GM23338 (cell line): Measurements from ENCODE around the gene RBM33. TPM values are rescaled to one million over a fixed set of nuclear protein-coding genes. Genes with fewer than 3 reads are reported as not detected.
A peak's percentile ranks its signal among the peaks of the same experiment; 100 is the strongest.

Experiments used
- ATAC-seq: fragments of 200-7000 bp; cut with Tn5 transposase; 3 replicates; pipeline ENCODE4 v1.9.1; 2020
- DNase-seq: peaks from one replicate; pipeline ENCODE4 v3.0.0-alpha.2; 2015; ENCODE audit warnings: low spot score
- H2AFZ ChIP-seq: fragments of 200-600 bp; sonication (generic); 2 replicates; pipeline ENCODE4 v1.8.0; 2016; ENCODE audit warnings: antibody characterized with exemption, mild to moderate bottlenecking, moderate library complexity
- H3F3A ChIP-seq: fragments of 200-600 bp; sonication (generic); replicated peaks from 2 replicates; pipeline ENCODE4 v1.8.0; 2017; ENCODE audit warnings: antibody characterized with exemption, mixed run types, low read depth
- H3K27ac ChIP-seq: fragments of 200-600 bp; sonication (generic); 2 replicates; pipeline ENCODE4 v1.6.1; 2016; ENCODE audit warnings: low read depth
- H3K27me3 ChIP-seq: fragments of 200-600 bp; sonication (generic); 2 replicates; pipeline ENCODE4 v1.8.0; 2016; ENCODE audit warnings: mild to moderate bottlenecking, mixed run types, moderate library complexity; ENCODE audit not compliant: insufficient read depth
- H3K36me3 ChIP-seq: fragments of 200-600 bp; sonication (generic); 2 replicates; pipeline ENCODE4 v1.8.0; 2016; ENCODE audit warnings: mild to moderate bottlenecking; ENCODE audit not compliant: insufficient read depth
- H3K4me1 ChIP-seq: fragments of 200-600 bp; sonication (generic); 2 replicates; pipeline ENCODE4 v1.8.0; 2016; ENCODE audit warnings: mild to moderate bottlenecking, moderate library complexity; ENCODE audit not compliant: insufficient read depth
- H3K4me2 ChIP-seq: fragments of 200-600 bp; sonication (generic); 2 replicates; pipeline ENCODE4 v1.7.1; 2017; ENCODE audit warnings: mixed run types
- H3K4me3 ChIP-seq: fragments of 200-600 bp; sonication (generic); 2 replicates; pipeline ENCODE4 v1.6.1; 2016; ENCODE audit warnings: mixed run types
- H3K79me2 ChIP-seq: fragments of 200-600 bp; sonication (generic); replicated peaks from 2 replicates; pipeline ENCODE4 v1.8.0; 2017; ENCODE audit warnings: mild to moderate bottlenecking; ENCODE audit not compliant: insufficient read depth
- H3K9me2 ChIP-seq: fragments of 200-600 bp; sonication (generic); 2 replicates; pipeline ENCODE4 v1.8.0; 2017; ENCODE audit not compliant: insufficient read depth
- H4K20me1 ChIP-seq: fragments of 200-600 bp; sonication (generic); replicated peaks from 2 replicates; pipeline ENCODE4 v1.8.0; 2017; ENCODE audit warnings: mild to moderate bottlenecking; ENCODE audit not compliant: insufficient read depth
- H3K27ac Mint-ChIP-seq: 2 replicates; pipeline ENCODE4 v1.8.0; 2020; ENCODE audit warnings: inconsistent platforms, mild to moderate bottlenecking, moderate library complexity, mixed read lengths
- H3K27me3 Mint-ChIP-seq: 3 replicates; pipeline ENCODE4 v1.8.0; 2022; ENCODE audit warnings: low read depth, mild to moderate bottlenecking, moderate library complexity, mixed read lengths, inconsistent platforms; ENCODE audit not compliant: insufficient read depth, poor library complexity
- H3K36me3 Mint-ChIP-seq: 3 replicates; pipeline ENCODE4 v1.8.0; 2021; ENCODE audit warnings: low read depth, mild to moderate bottlenecking, inconsistent platforms, moderate library complexity, mixed read lengths
- H3K4me1 Mint-ChIP-seq: 3 replicates; pipeline ENCODE4 v1.8.0; 2020; ENCODE audit warnings: mild to moderate bottlenecking, inconsistent platforms, mixed read lengths
- H3K4me3 Mint-ChIP-seq: 3 replicates; pipeline ENCODE4 v1.8.0; 2021; ENCODE audit warnings: moderate library complexity, mild to moderate bottlenecking, inconsistent platforms, mixed read lengths
- H3K9me3 Mint-ChIP-seq: 3 replicates; pipeline ENCODE4 v1.8.0; 2020; ENCODE audit warnings: moderate library complexity, mild to moderate bottlenecking, inconsistent platforms, mixed read lengths
- CREB1 ChIP-seq: fragments of 250-450 bp; sonication (Bioruptor Pico); IDR thresholded peaks from 2 replicates; pipeline ENCODE4 v1.5.0; 2020; ENCODE audit warnings: low read depth, mild to moderate bottlenecking, moderate library complexity
- EZH2 ChIP-seq: fragments of 200-600 bp; sonication (generic); IDR thresholded peaks from one replicate; pipeline ENCODE4 v1.8.0; 2017; ENCODE audit warnings: antibody characterized with exemption, mild to moderate bottlenecking, low read depth; ENCODE audit not compliant: unreplicated experiment
- EZH2phosphoT487 ChIP-seq: fragments of 200-600 bp; sonication (generic); IDR thresholded peaks from one replicate; pipeline ENCODE4 v1.8.1; 2018; ENCODE audit warnings: antibody characterized with exemption; ENCODE audit not compliant: unreplicated experiment
- JUNB ChIP-seq: IDR thresholded peaks from one replicate; pipeline ENCODE4 v1.6.1; 2016; ENCODE audit warnings: antibody characterized with exemption; ENCODE audit not compliant: unreplicated experiment
- NANOG ChIP-seq: IDR thresholded peaks from 2 replicates; pipeline ENCODE4 v1.6.1; 2016; ENCODE audit warnings: antibody characterized with exemption, borderline replicate concordance
- POLR2AphosphoS5 ChIP-seq: IDR thresholded peaks from 2 replicates; pipeline ENCODE4 v1.6.1; 2016; ENCODE audit warnings: antibody characterized with exemption, low read depth
- STAT1 ChIP-seq: IDR thresholded peaks from one replicate; pipeline ENCODE4 v1.6.1; 2016; ENCODE audit warnings: antibody characterized with exemption; ENCODE audit not compliant: unreplicated experiment
- ZNF114 ChIP-seq: fragments of 250-450 bp; sonication (Bioruptor Pico); IDR thresholded peaks from 2 replicates; pipeline ENCODE4 v1.5.0; 2020; ENCODE audit warnings: mild to moderate bottlenecking, moderate library complexity
- ZNF331 ChIP-seq: fragments of 250-450 bp; sonication (Bioruptor Pico); IDR thresholded peaks from 2 replicates; pipeline ENCODE4 v1.5.0; 2020; ENCODE audit warnings: low read depth, mild to moderate bottlenecking, moderate library complexity
- polyA plus RNA-seq: library from polyadenylated mRNA; unstranded; fragments of >200 nt; fragmentation: Nextera tagmentation; extraction: Ambion mirVana; gene quantifications from 2 replicates; pipeline ENCODE4 v1.2.1, GENCODE V29; 2016
- total RNA-seq: library from RNA; depleted of rRNA; stranded (reverse); fragments of >200 nt; shearing (Covaris generic); gene quantifications from 2 replicates; pipeline ENCODE4 v1.2.3, GENCODE V29; 2014
- TF ChIP-seq, protein P1 (sequence below), 2 experiments: fragments of 200-600 bp in 1 of 2; sonication (generic) in 1 of 2; conservative IDR thresholded peaks; 2 replicates each; pipeline versions ENCODE4 v1.5.1 to v1.6.1; 2016 to 2017; ENCODE audit warnings: antibody characterized with exemption in 2 of 2, low read depth in 2 of 2, mild to moderate bottlenecking in 2 of 2, moderate library complexity in 1 of 2
- TF ChIP-seq, protein P2 (sequence below): IDR thresholded peaks from one replicate; pipeline ENCODE4 v1.6.1; 2018; ENCODE audit warnings: antibody characterized with exemption; ENCODE audit not compliant: unreplicated experiment
- TF ChIP-seq, protein P3 (sequence below): IDR thresholded peaks from 2 replicates; pipeline ENCODE4 v1.6.1; 2016; ENCODE audit warnings: antibody characterized with exemption
- TF ChIP-seq, protein P4 (sequence below): fragments of 250-450 bp; sonication (Bioruptor Pico); IDR thresholded peaks from 2 replicates; pipeline ENCODE4 v1.5.0; 2020; ENCODE audit warnings: mild to moderate bottlenecking, moderate library complexity

Gene RBM33
- total and polyA plus RNA-seq, 2 experiments from 2014 or later: 47.7 to 94.7 TPM

DNA sequence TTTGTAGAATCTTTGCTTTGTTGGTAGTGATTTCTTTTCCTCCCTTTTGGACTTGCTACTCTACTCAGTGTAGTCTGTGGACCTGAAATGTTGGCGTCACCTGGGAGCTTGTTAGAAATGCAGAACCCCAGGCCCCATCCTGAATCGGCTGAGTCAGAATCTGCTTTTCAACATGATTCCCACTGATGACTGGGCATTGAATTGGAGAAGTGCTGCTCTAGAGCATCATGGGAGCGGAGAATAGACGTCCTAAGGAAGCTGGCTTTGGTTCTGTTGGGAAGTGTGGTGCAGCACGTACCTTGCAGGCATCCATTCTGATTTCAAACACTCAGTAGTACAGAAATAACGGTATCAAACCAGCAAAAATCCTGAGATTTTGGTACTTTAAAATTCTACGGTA lies 54.7 kb downstream of the RBM33 start:
- no peak for TF ChIP-seq EZH2
- no peak for TF ChIP-seq STAT1
- no peak for TF ChIP-seq NANOG
- TF ChIP-seq CREB1 (CRISPR knock-in tag): no peak
- no peak for TF ChIP-seq JUNB
- no peak for TF ChIP-seq ZNF331
- TF ChIP-seq, protein P1, sequence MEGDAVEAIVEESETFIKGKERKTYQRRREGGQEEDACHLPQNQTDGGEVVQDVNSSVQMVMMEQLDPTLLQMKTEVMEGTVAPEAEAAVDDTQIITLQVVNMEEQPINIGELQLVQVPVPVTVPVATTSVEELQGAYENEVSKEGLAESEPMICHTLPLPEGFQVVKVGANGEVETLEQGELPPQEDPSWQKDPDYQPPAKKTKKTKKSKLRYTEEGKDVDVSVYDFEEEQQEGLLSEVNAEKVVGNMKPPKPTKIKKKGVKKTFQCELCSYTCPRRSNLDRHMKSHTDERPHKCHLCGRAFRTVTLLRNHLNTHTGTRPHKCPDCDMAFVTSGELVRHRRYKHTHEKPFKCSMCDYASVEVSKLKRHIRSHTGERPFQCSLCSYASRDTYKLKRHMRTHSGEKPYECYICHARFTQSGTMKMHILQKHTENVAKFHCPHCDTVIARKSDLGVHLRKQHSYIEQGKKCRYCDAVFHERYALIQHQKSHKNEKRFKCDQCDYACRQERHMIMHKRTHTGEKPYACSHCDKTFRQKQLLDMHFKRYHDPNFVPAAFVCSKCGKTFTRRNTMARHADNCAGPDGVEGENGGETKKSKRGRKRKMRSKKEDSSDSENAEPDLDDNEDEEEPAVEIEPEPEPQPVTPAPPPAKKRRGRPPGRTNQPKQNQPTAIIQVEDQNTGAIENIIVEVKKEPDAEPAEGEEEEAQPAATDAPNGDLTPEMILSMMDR (conservative IDR thresholded peaks at IDR 0.05; ENCODE audit: low read depth in 2 of 2): no peak
- TF ChIP-seq POLR2AphosphoS5: no peak
- TF ChIP-seq ZNF114: no peak
- TF ChIP-seq EZH2phosphoT487: no peak
- TF ChIP-seq, protein P2, sequence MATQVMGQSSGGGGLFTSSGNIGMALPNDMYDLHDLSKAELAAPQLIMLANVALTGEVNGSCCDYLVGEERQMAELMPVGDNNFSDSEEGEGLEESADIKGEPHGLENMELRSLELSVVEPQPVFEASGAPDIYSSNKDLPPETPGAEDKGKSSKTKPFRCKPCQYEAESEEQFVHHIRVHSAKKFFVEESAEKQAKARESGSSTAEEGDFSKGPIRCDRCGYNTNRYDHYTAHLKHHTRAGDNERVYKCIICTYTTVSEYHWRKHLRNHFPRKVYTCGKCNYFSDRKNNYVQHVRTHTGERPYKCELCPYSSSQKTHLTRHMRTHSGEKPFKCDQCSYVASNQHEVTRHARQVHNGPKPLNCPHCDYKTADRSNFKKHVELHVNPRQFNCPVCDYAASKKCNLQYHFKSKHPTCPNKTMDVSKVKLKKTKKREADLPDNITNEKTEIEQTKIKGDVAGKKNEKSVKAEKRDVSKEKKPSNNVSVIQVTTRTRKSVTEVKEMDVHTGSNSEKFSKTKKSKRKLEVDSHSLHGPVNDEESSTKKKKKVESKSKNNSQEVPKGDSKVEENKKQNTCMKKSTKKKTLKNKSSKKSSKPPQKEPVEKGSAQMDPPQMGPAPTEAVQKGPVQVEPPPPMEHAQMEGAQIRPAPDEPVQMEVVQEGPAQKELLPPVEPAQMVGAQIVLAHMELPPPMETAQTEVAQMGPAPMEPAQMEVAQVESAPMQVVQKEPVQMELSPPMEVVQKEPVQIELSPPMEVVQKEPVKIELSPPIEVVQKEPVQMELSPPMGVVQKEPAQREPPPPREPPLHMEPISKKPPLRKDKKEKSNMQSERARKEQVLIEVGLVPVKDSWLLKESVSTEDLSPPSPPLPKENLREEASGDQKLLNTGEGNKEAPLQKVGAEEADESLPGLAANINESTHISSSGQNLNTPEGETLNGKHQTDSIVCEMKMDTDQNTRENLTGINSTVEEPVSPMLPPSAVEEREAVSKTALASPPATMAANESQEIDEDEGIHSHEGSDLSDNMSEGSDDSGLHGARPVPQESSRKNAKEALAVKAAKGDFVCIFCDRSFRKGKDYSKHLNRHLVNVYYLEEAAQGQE: no peak
- TF ChIP-seq, protein P3, sequence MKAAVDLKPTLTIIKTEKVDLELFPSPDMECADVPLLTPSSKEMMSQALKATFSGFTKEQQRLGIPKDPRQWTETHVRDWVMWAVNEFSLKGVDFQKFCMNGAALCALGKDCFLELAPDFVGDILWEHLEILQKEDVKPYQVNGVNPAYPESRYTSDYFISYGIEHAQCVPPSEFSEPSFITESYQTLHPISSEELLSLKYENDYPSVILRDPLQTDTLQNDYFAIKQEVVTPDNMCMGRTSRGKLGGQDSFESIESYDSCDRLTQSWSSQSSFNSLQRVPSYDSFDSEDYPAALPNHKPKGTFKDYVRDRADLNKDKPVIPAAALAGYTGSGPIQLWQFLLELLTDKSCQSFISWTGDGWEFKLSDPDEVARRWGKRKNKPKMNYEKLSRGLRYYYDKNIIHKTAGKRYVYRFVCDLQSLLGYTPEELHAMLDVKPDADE: no peak
- TF ChIP-seq, protein P4, sequence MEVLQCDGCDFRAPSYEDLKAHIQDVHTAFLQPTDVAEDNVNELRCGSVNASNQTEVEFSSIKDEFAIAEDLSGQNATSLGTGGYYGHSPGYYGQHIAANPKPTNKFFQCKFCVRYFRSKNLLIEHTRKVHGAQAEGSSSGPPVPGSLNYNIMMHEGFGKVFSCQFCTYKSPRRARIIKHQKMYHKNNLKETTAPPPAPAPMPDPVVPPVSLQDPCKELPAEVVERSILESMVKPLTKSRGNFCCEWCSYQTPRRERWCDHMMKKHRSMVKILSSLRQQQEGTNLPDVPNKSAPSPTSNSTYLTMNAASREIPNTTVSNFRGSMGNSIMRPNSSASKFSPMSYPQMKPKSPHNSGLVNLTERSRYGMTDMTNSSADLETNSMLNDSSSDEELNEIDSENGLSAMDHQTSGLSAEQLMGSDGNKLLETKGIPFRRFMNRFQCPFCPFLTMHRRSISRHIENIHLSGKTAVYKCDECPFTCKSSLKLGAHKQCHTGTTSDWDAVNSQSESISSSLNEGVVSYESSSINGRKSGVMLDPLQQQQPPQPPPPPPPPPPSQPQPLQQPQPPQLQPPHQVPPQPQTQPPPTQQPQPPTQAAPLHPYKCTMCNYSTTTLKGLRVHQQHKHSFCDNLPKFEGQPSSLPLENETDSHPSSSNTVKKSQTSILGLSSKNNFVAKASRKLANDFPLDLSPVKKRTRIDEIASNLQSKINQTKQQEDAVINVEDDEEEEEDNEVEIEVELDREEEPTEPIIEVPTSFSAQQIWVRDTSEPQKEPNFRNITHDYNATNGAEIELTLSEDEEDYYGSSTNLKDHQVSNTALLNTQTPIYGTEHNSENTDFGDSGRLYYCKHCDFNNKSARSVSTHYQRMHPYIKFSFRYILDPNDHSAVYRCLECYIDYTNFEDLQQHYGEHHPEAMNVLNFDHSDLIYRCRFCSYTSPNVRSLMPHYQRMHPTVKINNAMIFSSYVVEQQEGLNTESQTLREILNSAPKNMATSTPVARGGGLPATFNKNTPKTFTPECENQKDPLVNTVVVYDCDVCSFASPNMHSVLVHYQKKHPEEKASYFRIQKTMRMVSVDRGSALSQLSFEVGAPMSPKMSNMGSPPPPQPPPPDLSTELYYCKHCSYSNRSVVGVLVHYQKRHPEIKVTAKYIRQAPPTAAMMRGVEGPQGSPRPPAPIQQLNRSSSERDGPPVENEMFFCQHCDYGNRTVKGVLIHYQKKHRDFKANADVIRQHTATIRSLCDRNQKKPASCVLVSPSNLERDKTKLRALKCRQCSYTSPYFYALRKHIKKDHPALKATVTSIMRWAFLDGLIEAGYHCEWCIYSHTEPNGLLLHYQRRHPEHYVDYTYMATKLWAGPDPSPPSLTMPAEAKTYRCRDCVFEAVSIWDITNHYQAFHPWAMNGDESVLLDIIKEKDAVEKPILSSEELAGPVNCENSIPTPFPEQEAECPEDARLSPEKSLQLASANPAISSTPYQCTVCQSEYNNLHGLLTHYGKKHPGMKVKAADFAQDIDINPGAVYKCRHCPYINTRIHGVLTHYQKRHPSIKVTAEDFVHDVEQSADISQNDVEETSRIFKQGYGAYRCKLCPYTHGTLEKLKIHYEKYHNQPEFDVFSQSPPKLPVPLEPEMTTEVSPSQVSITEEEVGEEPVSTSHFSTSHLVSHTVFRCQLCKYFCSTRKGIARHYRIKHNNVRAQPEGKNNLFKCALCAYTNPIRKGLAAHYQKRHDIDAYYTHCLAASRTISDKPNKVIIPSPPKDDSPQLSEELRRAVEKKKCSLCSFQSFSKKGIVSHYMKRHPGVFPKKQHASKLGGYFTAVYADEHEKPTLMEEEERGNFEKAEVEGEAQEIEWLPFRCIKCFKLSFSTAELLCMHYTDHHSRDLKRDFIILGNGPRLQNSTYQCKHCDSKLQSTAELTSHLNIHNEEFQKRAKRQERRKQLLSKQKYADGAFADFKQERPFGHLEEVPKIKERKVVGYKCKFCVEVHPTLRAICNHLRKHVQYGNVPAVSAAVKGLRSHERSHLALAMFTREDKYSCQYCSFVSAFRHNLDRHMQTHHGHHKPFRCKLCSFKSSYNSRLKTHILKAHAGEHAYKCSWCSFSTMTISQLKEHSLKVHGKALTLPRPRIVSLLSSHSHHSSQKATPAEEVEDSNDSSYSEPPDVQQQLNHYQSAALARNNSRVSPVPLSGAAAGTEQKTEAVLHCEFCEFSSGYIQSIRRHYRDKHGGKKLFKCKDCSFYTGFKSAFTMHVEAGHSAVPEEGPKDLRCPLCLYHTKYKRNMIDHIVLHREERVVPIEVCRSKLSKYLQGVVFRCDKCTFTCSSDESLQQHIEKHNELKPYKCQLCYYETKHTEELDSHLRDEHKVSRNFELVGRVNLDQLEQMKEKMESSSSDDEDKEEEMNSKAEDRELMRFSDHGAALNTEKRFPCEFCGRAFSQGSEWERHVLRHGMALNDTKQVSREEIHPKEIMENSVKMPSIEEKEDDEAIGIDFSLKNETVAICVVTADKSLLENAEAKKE: no peak
- Mint-ChIP-seq H3K27ac (peak overlapping the region; percentile 59; the same call in 1 of the 2 replicates), H3K27me3 (peaks cover 3% of the 10 kb centered on the region), H3K4me1 (peaks cover 15% of the 10 kb centered on the region), H3K9me3 (no peaks in the 10 kb centered on the region), H3K36me3 (peaks cover 30% of the 10 kb centered on the region), H3K4me3 (no peak overlapping the region)
- Histone ChIP-seq H3K4me2 (no peak overlapping the region), H4K20me1 (peaks cover 27% of the 10 kb centered on the region), H3K9me2 (no peaks in the 10 kb centered on the region), H3K79me2 (peaks cover 70% of the 10 kb centered on the region), H2AFZ (no peak overlapping the region), H3K27me3 (no peaks in the 10 kb centered on the region), H3K4me1 (no peaks in the 10 kb centered on the region), H3F3A (no peaks in the 10 kb centered on the region), H3K4me3 (no peak overlapping the region), H3K36me3 (peaks cover 21% of the 10 kb centered on the region), H3K27ac (no peak overlapping the region)
- DNase-seq (no peak), ATAC-seq (peak; percentile 51)
